SU-DHL-6 (cell line): ENCODE measurements around the gene SHISA7.

Source experiments
- CTCF ChIP-seq: fragments of 200-600 bp; sonication (generic); IDR thresholded peaks from one replicate; pipeline ENCODE4 v1.5.1; 2017; ENCODE audit warnings: antibody characterized with exemption, mild to moderate bottlenecking, low read length, moderate library complexity; ENCODE audit not compliant: insufficient read depth, poor library complexity, severe bottlenecking
- EZH2phosphoT487 ChIP-seq: fragments of 200-600 bp; sonication (generic), shearing (Covaris generic); conservative IDR thresholded peaks from 2 replicates; pipeline ENCODE4 v1.6.1; 2018; ENCODE audit warnings: mild to moderate bottlenecking, antibody characterized with exemption, low read length, moderate library complexity, mixed read lengths

- TF ChIP-seq CTCF (no peak), EZH2phosphoT487 (no peak)
Measured at GRCh38 chr19:55442372-55442961, 633 bp downstream of the SHISA7 start.
